Thyroid gland (tissue), 4 donors: ENCODE measurements around the gene MAP1LC3B. TPM values are rescaled to one million over a fixed set of nuclear protein-coding genes. Genes with fewer than 3 reads are reported as not detected.

Experiments
- DNase-seq, 2 donors: peaks; one replicate each; pipeline ENCODE4 v3.0.0-alpha.2; 2019
- H3K27ac ChIP-seq, 3 donors: fragments of 200-600 bp; sonication (generic); 1 replicate in 2 of 3; 2 replicates in 1 of 3; pipeline ENCODE4 v1.5.1; 2016 to 2019; ENCODE audit warnings: mild to moderate bottlenecking in 1 of 3, moderate library complexity in 1 of 3
- H3K27me3 ChIP-seq: fragments of 200-600 bp; sonication (generic); one replicate; pipeline ENCODE4 v1.5.1; 2019
- H3K36me3 ChIP-seq, 2 donors: fragments of 200-600 bp; sonication (generic); one replicate each; pipeline ENCODE4 v1.5.1; 2016 to 2019
- H3K4me1 ChIP-seq, 2 donors: fragments of 200-600 bp; sonication (generic); one replicate each; pipeline ENCODE4 v1.5.1; 2017 to 2019
- H3K4me3 ChIP-seq, 3 donors: fragments of 200-600 bp; sonication (generic); replicated peaks in 1 of 3; 1 replicate in 2 of 3; 2 replicates in 1 of 3; pipeline ENCODE4 v1.5.1; 2016; ENCODE audit warnings: mild to moderate bottlenecking in 1 of 3
- H3K9me3 ChIP-seq: fragments of 200-600 bp; sonication (generic); one replicate; pipeline ENCODE4 v1.5.1; 2017
- POLR2A ChIP-seq, 2 donors: fragments of 450-650 bp; IDR thresholded peaks; one replicate each; pipeline ENCODE4 v1.6.1; 2017; ENCODE audit warnings: antibody characterized with exemption in 2 of 2, mild to moderate bottlenecking in 2 of 2, moderate library complexity in 1 of 2
- WGBS, 2 donors: methylation state at CpG; one replicate each; pipeline ENCODE4 v1.1.5; 2017; 5-methylcytosine and 5-hydroxymethylcytosine counted together
- intact Hi-C: fragments of 100-400 bp; cut with DNase I; formaldehyde crosslinking; loops from one replicate; pipeline ENCODE4 v1.15.1; 2023
- total RNA-seq, 4 donors: library from RNA; depleted of rRNA; stranded (reverse); fragments of >200 nt; gene quantifications; one replicate each; pipeline ENCODE4 v1.2.3, GENCODE V29; 2016
- TF ChIP-seq, protein P1 (sequence below), 6 experiments: fragments of 200-600 bp in 3 of 6; fragments of 450-650 bp in 3 of 6; sonication (generic) in 3 of 6; IDR thresholded peaks; one replicate each; pipeline ENCODE4 v1.5.1; 2016 to 2019; ENCODE audit warnings: antibody characterized with exemption in 6 of 6, mild to moderate bottlenecking in 2 of 6, inconsistent platforms in 1 of 6, moderate library complexity in 1 of 6

The MAP1LC3B gene
- total RNA-seq, 4 donors from 2014 or later, result 51.8 to 84.3 (median 67.3) TPM

DNA sequence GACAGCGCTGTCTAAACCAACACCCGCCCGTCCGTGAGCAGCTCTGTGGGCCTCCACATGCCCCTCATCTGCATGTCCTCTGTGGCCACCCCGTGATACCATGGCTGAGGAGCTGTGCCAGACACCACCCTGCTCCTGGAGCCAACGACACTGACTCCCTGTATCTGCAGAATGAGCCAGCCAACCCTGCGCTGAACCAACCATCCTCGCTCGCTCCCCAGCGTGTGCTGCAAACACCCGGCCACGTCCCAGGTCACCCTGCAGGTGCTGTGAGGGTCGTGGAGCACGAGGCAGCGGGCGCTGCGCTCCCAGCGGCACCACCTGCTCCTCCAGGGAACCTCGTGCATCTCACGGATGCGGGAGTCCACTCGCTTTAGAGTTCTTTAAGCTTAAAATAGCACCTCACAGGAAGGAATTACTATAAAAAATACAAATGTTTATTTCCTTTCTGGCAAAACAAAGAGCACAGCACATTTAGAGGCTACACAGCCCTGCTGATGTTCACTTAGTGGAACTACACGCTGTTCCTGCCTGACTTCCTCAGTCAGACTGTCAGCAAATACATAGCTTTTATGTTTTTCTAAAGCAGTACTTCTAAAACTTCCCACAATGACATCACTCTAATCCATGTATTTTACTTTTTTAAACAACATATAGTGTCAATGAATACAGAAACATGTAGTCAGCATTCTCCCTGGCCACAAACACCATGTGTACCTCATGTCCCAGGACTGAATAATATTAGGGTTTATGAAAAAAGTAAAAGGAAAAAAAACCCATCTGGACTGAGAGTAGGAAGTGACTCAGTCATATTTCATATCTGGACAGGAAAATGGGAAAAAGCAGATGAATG lies 43.5 kb downstream of the MAP1LC3B start:
- intact Hi-C loops, result no loop called here
- H3K4me1 ChIP-seq, result peaks cover 27 to 52% of the 10 kb centered on the region in 2 donors
- H3K36me3 ChIP-seq, result no peaks in the 10 kb centered on the region
- TF ChIP-seq, protein P1, sequence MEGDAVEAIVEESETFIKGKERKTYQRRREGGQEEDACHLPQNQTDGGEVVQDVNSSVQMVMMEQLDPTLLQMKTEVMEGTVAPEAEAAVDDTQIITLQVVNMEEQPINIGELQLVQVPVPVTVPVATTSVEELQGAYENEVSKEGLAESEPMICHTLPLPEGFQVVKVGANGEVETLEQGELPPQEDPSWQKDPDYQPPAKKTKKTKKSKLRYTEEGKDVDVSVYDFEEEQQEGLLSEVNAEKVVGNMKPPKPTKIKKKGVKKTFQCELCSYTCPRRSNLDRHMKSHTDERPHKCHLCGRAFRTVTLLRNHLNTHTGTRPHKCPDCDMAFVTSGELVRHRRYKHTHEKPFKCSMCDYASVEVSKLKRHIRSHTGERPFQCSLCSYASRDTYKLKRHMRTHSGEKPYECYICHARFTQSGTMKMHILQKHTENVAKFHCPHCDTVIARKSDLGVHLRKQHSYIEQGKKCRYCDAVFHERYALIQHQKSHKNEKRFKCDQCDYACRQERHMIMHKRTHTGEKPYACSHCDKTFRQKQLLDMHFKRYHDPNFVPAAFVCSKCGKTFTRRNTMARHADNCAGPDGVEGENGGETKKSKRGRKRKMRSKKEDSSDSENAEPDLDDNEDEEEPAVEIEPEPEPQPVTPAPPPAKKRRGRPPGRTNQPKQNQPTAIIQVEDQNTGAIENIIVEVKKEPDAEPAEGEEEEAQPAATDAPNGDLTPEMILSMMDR (IDR thresholded peaks at IDR 0.05), result no peak
- TF ChIP-seq POLR2A (IDR thresholded peaks at IDR 0.05), result no peak
- no peaks in the 10 kb centered on the region for H3K9me3 ChIP-seq
- H3K4me3 ChIP-seq, result no peak overlapping the region
- H3K27ac ChIP-seq, result peak overlapping the region; percentile 49 to 69 (median 60)
- WGBS, 2 donors, result 83 to 84% methylated on average over 17 to 21 of the region's 23 CpGs
- DNase-seq, result peak in 1 of 2 donors; percentile 30
- H3K27me3 ChIP-seq, result no peaks in the 10 kb centered on the region

DNA sequence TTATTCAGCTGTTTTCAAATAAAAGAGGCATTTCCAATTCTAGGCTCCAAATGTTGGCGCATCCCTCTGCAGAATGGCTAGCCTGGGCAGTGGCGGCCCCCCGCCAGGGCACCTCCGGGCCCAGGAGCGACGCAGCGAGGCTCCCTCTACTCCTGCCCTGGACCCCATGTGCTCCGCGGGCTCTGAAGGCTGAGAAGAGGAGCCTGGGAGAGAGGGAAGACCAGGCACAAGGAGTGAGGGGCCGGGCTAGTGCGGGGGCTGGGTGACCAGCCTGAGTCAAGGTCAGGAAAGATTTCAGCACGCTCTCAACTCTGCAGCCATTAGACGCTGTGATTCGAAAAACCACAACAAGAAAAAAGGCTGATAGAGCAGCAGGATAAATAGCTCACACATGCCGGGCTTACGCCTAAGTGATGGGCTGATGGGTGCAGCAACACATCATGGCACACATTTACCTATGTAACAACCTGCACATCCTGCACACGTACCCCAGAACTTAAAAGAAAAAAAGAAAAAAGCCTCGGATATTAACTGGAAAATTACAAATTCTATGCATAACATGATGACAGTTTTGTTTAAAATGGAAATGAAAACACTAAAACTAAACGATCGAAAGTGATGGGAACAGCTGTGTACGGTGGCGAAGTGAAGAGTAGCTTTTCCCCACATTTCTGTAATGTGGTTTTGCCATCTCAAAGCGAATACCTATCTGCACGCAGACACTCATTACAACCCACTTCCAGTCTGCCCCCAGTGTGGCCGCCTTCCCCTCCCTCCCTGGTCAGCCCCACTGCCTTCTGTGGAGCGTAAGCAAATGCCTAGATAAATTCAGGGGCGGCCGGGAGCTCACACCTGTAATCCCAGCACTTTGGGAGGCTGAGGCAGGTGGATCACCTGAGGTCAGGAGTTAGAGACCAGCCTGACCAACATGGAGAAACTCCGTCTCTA lies 44.4 kb downstream of the MAP1LC3B start:
- intact Hi-C loops, result no loop called here
- H3K9me3 ChIP-seq, result no peaks in the 10 kb centered on the region
- no peak overlapping the region for H3K4me3 ChIP-seq
- TF ChIP-seq, protein P1 (IDR thresholded peaks at IDR 0.05), result no peak
- no peak for TF ChIP-seq POLR2A (IDR thresholded peaks at IDR 0.05)
- H3K27ac ChIP-seq, result peak overlapping the region; percentile 49 to 69 (median 60)
- DNase-seq, result no peak
- H3K4me1 ChIP-seq, result peaks cover 26 to 48% of the 10 kb centered on the region in 2 donors
- no peaks in the 10 kb centered on the region for H3K27me3 ChIP-seq
- WGBS, 2 donors, result 71 to 77% methylated on average over 29 of the region's 29 CpGs
- no peaks in the 10 kb centered on the region for H3K36me3 ChIP-seq

DNA sequence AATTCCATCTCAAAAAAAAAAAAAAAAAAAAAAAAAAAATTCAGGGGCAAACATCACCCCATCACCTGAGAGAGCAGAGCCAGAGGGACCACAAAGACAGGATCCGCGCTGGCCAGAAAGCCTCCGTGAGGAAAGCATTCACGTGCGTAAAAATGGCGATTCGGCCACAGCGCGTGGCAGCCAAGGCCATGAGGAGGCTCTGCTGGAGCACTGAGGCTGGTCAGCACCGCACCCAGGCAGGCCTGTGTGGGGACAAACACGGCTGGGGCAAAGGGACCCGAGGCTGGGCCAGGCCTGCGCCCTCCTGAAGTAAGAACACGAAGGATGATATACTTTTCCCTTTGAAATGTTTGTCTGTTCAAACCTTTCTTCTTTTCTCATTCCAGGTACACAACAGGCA lies 45.2 kb downstream of the MAP1LC3B start:
- WGBS, 2 donors, result 95 to 96% methylated on average over 14 of the region's 14 CpGs
- Histone ChIP-seq H3K36me3 (no peaks in the 10 kb centered on the region), H3K27me3 (no peaks in the 10 kb centered on the region), H3K4me1 (peaks cover 21 to 40% of the 10 kb centered on the region in 2 donors), H3K4me3 (no peak overlapping the region), H3K27ac (peak overlapping the region in 2 of 3 donors; percentile 7 to 69), H3K9me3 (no peaks in the 10 kb centered on the region)
- TF ChIP-seq, protein P1 (IDR thresholded peaks at IDR 0.05), result no peak
- no peak for TF ChIP-seq POLR2A (IDR thresholded peaks at IDR 0.05)
- intact Hi-C loops, result no loop called here
- no peak for DNase-seq

DNA sequence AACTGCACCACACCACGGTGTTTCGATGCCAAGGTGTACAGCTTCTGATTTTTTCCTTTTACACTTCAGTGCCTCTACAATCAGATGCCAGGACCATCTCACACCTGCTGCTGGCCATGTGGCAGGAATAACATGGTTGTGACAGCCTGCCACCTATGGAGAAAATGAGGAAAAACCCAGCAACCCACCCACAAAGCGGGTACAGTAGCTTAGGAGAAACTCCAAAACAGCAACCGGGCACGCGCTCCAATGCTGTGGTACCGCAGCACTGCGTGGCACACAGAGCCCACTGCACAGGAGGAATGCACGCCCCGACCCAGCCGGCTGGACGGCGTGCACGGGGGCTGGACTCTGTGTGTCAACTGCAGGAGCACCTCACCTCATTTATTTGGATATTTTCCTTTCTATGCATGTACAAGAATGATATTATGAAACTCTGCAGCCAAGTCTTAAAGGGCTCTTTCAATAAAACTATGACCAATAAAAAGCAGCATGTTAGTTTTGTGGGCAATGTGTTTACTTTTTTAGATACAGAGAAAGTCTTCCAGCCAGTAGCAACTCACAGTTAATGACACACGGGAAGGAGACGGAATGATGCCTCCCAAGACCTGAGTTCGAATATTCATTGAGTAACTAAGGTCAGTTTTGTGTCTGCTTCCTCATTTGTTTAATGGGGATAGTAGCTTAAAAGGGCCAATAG lies 45.9 kb downstream of the MAP1LC3B start:
- peak; percentile 38 to 51 for DNase-seq
- Histone ChIP-seq H3K9me3 (no peaks in the 10 kb centered on the region), H3K27me3 (no peaks in the 10 kb centered on the region), H3K4me1 (peaks cover 19 to 35% of the 10 kb centered on the region in 2 donors), H3K4me3 (no peak overlapping the region), H3K36me3 (no peaks in the 10 kb centered on the region), H3K27ac (peak overlapping the region in 2 of 3 donors; percentile 7 to 69)
- WGBS, 2 donors, result 53 to 69% methylated on average over 12 to 17 of the region's 17 CpGs
- TF ChIP-seq, protein P1 (IDR thresholded peaks at IDR 0.05), result peak in 3 of 6 experiments; percentile 19 to 22 (median 21)
- TF ChIP-seq POLR2A (IDR thresholded peaks at IDR 0.05), result no peak
- intact Hi-C loops, result no loop called here
